Activated CD4-positive, alpha-beta memory T cell treated with anti-CD3 and anti-CD28 coated beads for 36 hours (primary cell): ENCODE data around the gene OR4A15. TPM values are rescaled to one million over a fixed set of nuclear protein-coding genes. Genes with fewer than 3 reads are reported as not detected.

Experiments used
- CTCF ChIA-PET: fragments of 350-600 bp; sonication (Branson Sonifier 250); formaldehyde crosslinking; loops from one replicate; lab custom pipeline; 2021; ENCODE audit warnings: antibody characterized with exemption, inconsistent platforms; lab: Charles Lee
- POLR2A ChIA-PET: fragments of 350-600 bp; sonication (Branson Sonifier 250); formaldehyde crosslinking; loops from one replicate; lab custom pipeline; 2021; ENCODE audit warnings: antibody characterized with exemption; lab: Charles Lee
- DNase-seq: peaks from one replicate; pipeline ENCODE4 v3.0.0-alpha.2; 2020
- H3K27ac Mint-ChIP-seq: one replicate; pipeline ENCODE4 v1.8.0; 2021; ENCODE audit warnings: mixed read lengths
- H3K27me3 Mint-ChIP-seq: one replicate; pipeline ENCODE4 v1.8.0; 2021; ENCODE audit warnings: mixed read lengths
- H3K36me3 Mint-ChIP-seq: one replicate; pipeline ENCODE4 v1.8.0; 2021; ENCODE audit warnings: mixed read lengths
- H3K4me1 Mint-ChIP-seq: one replicate; pipeline ENCODE4 v1.8.0; 2021; ENCODE audit warnings: low read depth, mixed read lengths
- H3K4me3 Mint-ChIP-seq: one replicate; pipeline ENCODE4 v1.8.0; 2021; ENCODE audit warnings: mild to moderate bottlenecking, mixed read lengths
- H3K9me3 Mint-ChIP-seq: one replicate; pipeline ENCODE4 v1.8.0; 2021; ENCODE audit warnings: mixed read lengths
- intact Hi-C: fragments of 100-400 bp; cut with micrococcal nuclease; formaldehyde crosslinking; loops from one replicate; pipeline ENCODE4 v1.15.1; 2023
- total RNA-seq, 2 experiments: library from RNA; stranded (reverse); gene quantifications; one replicate each; pipeline ENCODE4 v1.2.3, GENCODE V29; 2021

Gene OR4A15
- not detected for total RNA-seq

GRCh38 chr11:55367674-55368073 is at the start of gene OR4A15:
Gene OR4A15 (plus strand): TSS chr11:55367974. CDS start chr11:55367974, 0 bp downstream.
- no peaks in the 10 kb centered on the region for H3K27me3 Mint-ChIP-seq
- H3K27ac Mint-ChIP-seq = no peak within 1 kb of the TSS
- no peaks in the 10 kb centered on the region for H3K4me1 Mint-ChIP-seq
- H3K4me3 Mint-ChIP-seq = no peak within 1 kb of the TSS
- DNase-seq = no peak
- intact Hi-C loops = no loop called here
- H3K9me3 Mint-ChIP-seq = peaks cover 30% of the 10 kb centered on the region
- CTCF ChIA-PET = no interaction called here
- POLR2A ChIA-PET = no interaction called here
- no peaks in the 10 kb centered on the region for H3K36me3 Mint-ChIP-seq

GRCh38 chr11:55324500-55324899 is 43.3 kb upstream of the OR4A15 start:
- ChIA-PET POLR2A (no interaction called here), CTCF (no interaction called here)

GRCh38 chr11:55342901-55343300 is 24.9 kb upstream of the OR4A15 start, which contains the start of gene OR4A16:
Gene OR4A16 (plus strand): TSS chr11:55343201. CDS start chr11:55343201, 0 bp downstream.
- Mint-ChIP-seq H3K27me3 (no peaks in the 10 kb centered on the region), H3K4me3 (no peak within 1 kb of the TSS), H3K36me3 (no peaks in the 10 kb centered on the region), H3K9me3 (peaks cover 30% of the 10 kb centered on the region), H3K27ac (no peak within 1 kb of the TSS), H3K4me1 (no peaks in the 10 kb centered on the region)
- POLR2A ChIA-PET = no interaction called here
- CTCF ChIA-PET = no interaction called here
- DNase-seq = no peak
- intact Hi-C loops = no loop called here

More at GRCh38 chr11:55324500-55324899, 43.3 kb upstream of the OR4A15 start:
- intact Hi-C loops = no loop called here
- no peak for DNase-seq
- H3K27me3 Mint-ChIP-seq = no peaks in the 10 kb centered on the region
- peaks cover 33% of the 10 kb centered on the region for H3K9me3 Mint-ChIP-seq
- H3K4me1 Mint-ChIP-seq = no peaks in the 10 kb centered on the region
- no peaks in the 10 kb centered on the region for H3K36me3 Mint-ChIP-seq
- no peak overlapping the region for H3K4me3 Mint-ChIP-seq
- H3K27ac Mint-ChIP-seq = no peak overlapping the region

- intact Hi-C loops = no loop called here
- Mint-ChIP-seq H3K27me3 (no peaks in the 10 kb centered on the region), H3K36me3 (no peaks in the 10 kb centered on the region), H3K27ac (no peak overlapping the region), H3K9me3 (peaks cover 37% of the 10 kb centered on the region), H3K4me3 (no peak overlapping the region), H3K4me1 (no peaks in the 10 kb centered on the region)
- DNase-seq = no peak
- ChIA-PET CTCF (no interaction called here), POLR2A (no interaction called here)
These were observed 22.5 kb upstream of the OR4A15 start for GRCh38 chr11:55345306-55345705.

GRCh38 chr11:55349032-55349431 is 18.7 kb upstream of the OR4A15 start:
- ChIA-PET CTCF (no interaction called here), POLR2A (no interaction called here)
- no peak for DNase-seq
- H3K27ac Mint-ChIP-seq = no peak overlapping the region
- no peaks in the 10 kb centered on the region for H3K27me3 Mint-ChIP-seq
- intact Hi-C loops = no loop called here
- no peaks in the 10 kb centered on the region for H3K4me1 Mint-ChIP-seq
- no peak overlapping the region for H3K4me3 Mint-ChIP-seq
- peaks cover 37% of the 10 kb centered on the region for H3K9me3 Mint-ChIP-seq
- H3K36me3 Mint-ChIP-seq = no peaks in the 10 kb centered on the region

GRCh38 chr11:55357560-55358184 is 10.1 kb upstream of the OR4A15 start:
- intact Hi-C loops = no loop called here
- POLR2A ChIA-PET = no interaction called here
- H3K4me3 Mint-ChIP-seq = no peak overlapping the region

GRCh38 chr11:55401011-55401410 is 33.2 kb downstream of the OR4A15 start:
- H3K27me3 Mint-ChIP-seq = no peaks in the 10 kb centered on the region
- intact Hi-C loops = no loop called here
- H3K27ac Mint-ChIP-seq = no peak overlapping the region
- no peaks in the 10 kb centered on the region for H3K36me3 Mint-ChIP-seq
- CTCF ChIA-PET = no interaction called here
- no peak overlapping the region for H3K4me3 Mint-ChIP-seq
- no peak for DNase-seq
- H3K9me3 Mint-ChIP-seq = peaks cover 34% of the 10 kb centered on the region
- H3K4me1 Mint-ChIP-seq = no peaks in the 10 kb centered on the region
- POLR2A ChIA-PET = no interaction called here

More at GRCh38 chr11:55357560-55358184, 10.1 kb upstream of the OR4A15 start:
- CTCF ChIA-PET = no interaction called here
- no peaks in the 10 kb centered on the region for H3K27me3 Mint-ChIP-seq
- H3K4me1 Mint-ChIP-seq = no peaks in the 10 kb centered on the region
- no peaks in the 10 kb centered on the region for H3K36me3 Mint-ChIP-seq
- H3K9me3 Mint-ChIP-seq = peaks cover 46% of the 10 kb centered on the region
- no peak overlapping the region for H3K27ac Mint-ChIP-seq
- no peak for DNase-seq

Other genes with a start within 250 kb of the OR4A15 start
- gene TRIM48, start 105.8 kb upstream of the OR4A15 start, total RNA-seq = not detected
- gene OR4A16, start 24.8 kb upstream of the OR4A15 start, total RNA-seq = not detected
- gene OR4C15, start 186.5 kb downstream of the OR4A15 start, total RNA-seq = not detected
- not detected for gene OR4C16, start 204.2 kb downstream of the OR4A15 start, total RNA-seq
- not detected for gene OR4C11, start 239.7 kb downstream of the OR4A15 start, total RNA-seq